DOHH2 (cell line): ENCODE results near the gene CLMN.

ENCODE experiments used
- H3F3A ChIP-seq: fragments of 200-600 bp; sonication (generic), shearing (Covaris generic); 2 replicates; pipeline ENCODE4 v1.6.0; 2016; ENCODE audit warnings: antibody characterized with exemption, mild to moderate bottlenecking; ENCODE audit not compliant: control insufficient read depth, insufficient read depth
- H3K27ac ChIP-seq: fragments of 200-600 bp; sonication (generic); 2 replicates; pipeline ENCODE4 v1.5.1; 2014; ENCODE audit warnings: low read depth, mild to moderate bottlenecking, low read length, moderate library complexity
- H3K27me3 ChIP-seq: fragments of 200-600 bp; sonication (generic); 2 replicates; pipeline ENCODE4 v1.6.1; 2014; ENCODE audit warnings: mild to moderate bottlenecking, low read length, mixed read lengths; ENCODE audit not compliant: control insufficient read depth
- H3K36me3 ChIP-seq: fragments of 200-600 bp; sonication (generic); 2 replicates; pipeline ENCODE4 v1.6.1; 2014; ENCODE audit warnings: mild to moderate bottlenecking, low read length, moderate library complexity, mixed read lengths; ENCODE audit not compliant: control insufficient read depth
- H3K4me1 ChIP-seq: fragments of 200-600 bp; sonication (generic); 2 replicates; pipeline ENCODE4 v1.6.1; 2014; ENCODE audit warnings: mild to moderate bottlenecking, low read length, mixed read lengths; ENCODE audit not compliant: control insufficient read depth
- H3K4me2 ChIP-seq: fragments of 200-600 bp; sonication (generic); 2 replicates; pipeline ENCODE4 v1.6.0; 2014; ENCODE audit warnings: mild to moderate bottlenecking, low read length, moderate library complexity
- H3K4me3 ChIP-seq: fragments of 200-600 bp; sonication (generic); 2 replicates; pipeline ENCODE4 v1.5.1; 2014; ENCODE audit warnings: mild to moderate bottlenecking, low read length, mixed read lengths
- H3K79me2 ChIP-seq: fragments of 200-600 bp; sonication (generic); 2 replicates; pipeline ENCODE4 v1.6.1; 2014; ENCODE audit warnings: mild to moderate bottlenecking, low read length, mixed read lengths; ENCODE audit not compliant: control insufficient read depth
- H3K9me2 ChIP-seq: fragments of 200-600 bp; sonication (generic); replicated peaks from 2 replicates; pipeline ENCODE4 v1.6.1; 2014; ENCODE audit warnings: mild to moderate bottlenecking, low read length, mixed read lengths; ENCODE audit not compliant: control insufficient read depth
- H3K9me3 ChIP-seq: fragments of 200-600 bp; sonication (generic); 2 replicates; pipeline ENCODE4 v1.6.1; 2014; ENCODE audit warnings: antibody characterized with exemption, low read length, mixed read lengths; ENCODE audit not compliant: control insufficient read depth, insufficient read depth
- H4K20me1 ChIP-seq: fragments of 200-600 bp; sonication (generic); 2 replicates; pipeline ENCODE4 v1.6.0; 2014; ENCODE audit warnings: low read depth, mild to moderate bottlenecking, antibody characterized with exemption, low read length, moderate library complexity; ENCODE audit not compliant: control insufficient read depth, insufficient read depth
- CTCF ChIP-seq: fragments of 200-600 bp; sonication (generic); IDR thresholded peaks from one replicate; pipeline ENCODE4 v1.5.1; 2014; ENCODE audit warnings: antibody characterized with exemption, mild to moderate bottlenecking, low read depth, low read length; ENCODE audit not compliant: poor library complexity, severe bottlenecking
- EZH2phosphoT487 ChIP-seq: fragments of 200-600 bp; sonication (generic); IDR thresholded peaks from 2 replicates; pipeline ENCODE4 v1.6.1; 2017; ENCODE audit warnings: borderline replicate concordance, mild to moderate bottlenecking, antibody characterized with exemption, low read length, moderate library complexity, mixed read lengths

The CLMN gene

GRCh38 chr14:95213774-95214173 lies 105.9 kb downstream of the CLMN start:
- no peaks in the 10 kb centered on the region for H3K4me1 ChIP-seq

GRCh38 chr14:95211721-95212504 lies 107.8 kb downstream of the CLMN start:
- TF ChIP-seq EZH2phosphoT487 (no peak), CTCF (no peak)
- no peaks in the 10 kb centered on the region for H3K9me3 ChIP-seq
- H3K4me2 ChIP-seq = no peak overlapping the region
- H3K27me3 ChIP-seq = peaks cover 6% of the 10 kb centered on the region; the same call in 1 of the 2 replicates
- H3K9me2 ChIP-seq = no peaks in the 10 kb centered on the region
- no peaks in the 10 kb centered on the region for H3K4me1 ChIP-seq
- H3K36me3 ChIP-seq = no peaks in the 10 kb centered on the region
- H3F3A ChIP-seq = no peaks in the 10 kb centered on the region
- H3K79me2 ChIP-seq = no peaks in the 10 kb centered on the region
- no peak overlapping the region for H3K27ac ChIP-seq
- H3K4me3 ChIP-seq = no peak overlapping the region
- no peaks in the 10 kb centered on the region for H4K20me1 ChIP-seq

More at GRCh38 chr14:95213774-95214173, 105.9 kb downstream of the CLMN start:
- H3K9me2 ChIP-seq = no peaks in the 10 kb centered on the region
- no peaks in the 10 kb centered on the region for H4K20me1 ChIP-seq
- H3K27me3 ChIP-seq = peaks cover 6% of the 10 kb centered on the region; the same call in 1 of the 2 replicates
- TF ChIP-seq CTCF (no peak), EZH2phosphoT487 (no peak)
- no peaks in the 10 kb centered on the region for H3F3A ChIP-seq
- H3K4me3 ChIP-seq = no peak overlapping the region
- H3K9me3 ChIP-seq = no peaks in the 10 kb centered on the region
- no peaks in the 10 kb centered on the region for H3K36me3 ChIP-seq
- no peaks in the 10 kb centered on the region for H3K79me2 ChIP-seq
- H3K27ac ChIP-seq = no peak overlapping the region
- no peak overlapping the region for H3K4me2 ChIP-seq

- Histone ChIP-seq H3K4me2 (no peak overlapping the region), H3K9me2 (no peaks in the 10 kb centered on the region), H3K27ac (no peak overlapping the region), H3F3A (no peaks in the 10 kb centered on the region), H3K4me3 (no peak overlapping the region), H3K27me3 (peaks cover 1% of the 10 kb centered on the region), H3K4me1 (no peaks in the 10 kb centered on the region), H4K20me1 (no peaks in the 10 kb centered on the region), H3K9me3 (no peaks in the 10 kb centered on the region), H3K36me3 (no peaks in the 10 kb centered on the region), H3K79me2 (no peaks in the 10 kb centered on the region)
- TF ChIP-seq EZH2phosphoT487 = no peak
- no peak for TF ChIP-seq CTCF
These were observed 109.0 kb downstream of the CLMN start for GRCh38 chr14:95210699-95211098.
